Choroid plexus epithelial cell (primary cell): ENCODE results near the gene PLRG1.

ENCODE experiments used
- DNase-seq: peaks from one replicate; pipeline ENCODE4 v3.0.0-alpha.2; 2010; ENCODE audit warnings: low read depth
- H3K4me3 ChIP-seq: 2 replicates; pipeline ENCODE4 v1.5.1; 2011; ENCODE audit warnings: low read depth, mild to moderate bottlenecking, control low read depth, low read length, moderate library complexity
- CTCF ChIP-seq: conservative IDR thresholded peaks from 2 replicates; pipeline ENCODE4 v1.5.1; 2011; ENCODE audit warnings: low read depth, mild to moderate bottlenecking, control low read depth, inconsistent platforms, low read length, moderate library complexity

PLRG1 gene

GRCh38 chr4:154519214-154519613 is 31.0 kb downstream of the PLRG1 start:
- TF ChIP-seq CTCF: no peak
- DNase-seq: no peak
- no peak overlapping the region for H3K4me3 ChIP-seq

GRCh38 chr4:154517591-154517990 is 32.6 kb downstream of the PLRG1 start:
- no peak for DNase-seq
- TF ChIP-seq CTCF: no peak
- H3K4me3 ChIP-seq: no peak overlapping the region

- no peak for DNase-seq
- no peak for TF ChIP-seq CTCF
- no peak overlapping the region for H3K4me3 ChIP-seq
These were observed 33.7 kb downstream of the PLRG1 start for GRCh38 chr4:154516318-154517029.

GRCh38 chr4:154511981-154512380 is 38.2 kb downstream of the PLRG1 start:
- no peak for DNase-seq
- H3K4me3 ChIP-seq: no peak overlapping the region
- no peak for TF ChIP-seq CTCF

- DNase-seq: no peak
- no peak overlapping the region for H3K4me3 ChIP-seq
- no peak for TF ChIP-seq CTCF
These were observed 38.7 kb downstream of the PLRG1 start for GRCh38 chr4:154511548-154511947.

GRCh38 chr4:154507156-154507555 is 43.0 kb downstream of the PLRG1 start:
- TF ChIP-seq CTCF: no peak
- no peak overlapping the region for H3K4me3 ChIP-seq
- no peak for DNase-seq

- DNase-seq: peak; percentile 69
- TF ChIP-seq CTCF: peak; percentile 65
- no peak overlapping the region for H3K4me3 ChIP-seq
These were observed 43.9 kb downstream of the PLRG1 start for GRCh38 chr4:154506253-154506652.
